ENCODE data around the gene HIPK1. TPM values are rescaled to one million over a fixed set of nuclear protein-coding genes. Genes with fewer than 3 reads are reported as not detected.

Gene HIPK1
- total and polyA plus RNA-seq, 7 donors = 13.8 to 57.1 (median 47.2) TPM

GRCh38 chr1:114024049-114024448 is 94.9 kb downstream of the HIPK1 start:
- intact Hi-C loops (cut with DNase I) = no loop called here
- Histone ChIP-seq H3K36me3 (no peaks in the 10 kb centered on the region), H3K27ac (no peak overlapping the region), H3K27me3 (no peaks in the 10 kb centered on the region), H3K4me3 (no peak overlapping the region), H3K9me3 (no peaks in the 10 kb centered on the region), H3K4me1 (no peaks in the 10 kb centered on the region)
- WGBS, 2 donors = 94 to 96% methylated on average over 6 of the region's 6 CpGs
- TF ChIP-seq POLR2A (IDR thresholded peaks at IDR 0.05) (no peak), CTCF (IDR thresholded peaks at IDR 0.05) (no peak), POLR2AphosphoS5 (IDR thresholded peaks at IDR 0.05) (no peak)
- DNase-seq = no peak

- Histone ChIP-seq H3K27ac (no peak overlapping the region), H3K27me3 (no peaks in the 10 kb centered on the region), H3K36me3 (no peaks in the 10 kb centered on the region), H3K9me3 (no peaks in the 10 kb centered on the region), H3K4me1 (no peaks in the 10 kb centered on the region), H3K4me3 (no peak overlapping the region)
- intact Hi-C loops (cut with DNase I) = no loop called here
- DNase-seq = no peak
- WGBS, 2 donors = 96 to 97% methylated on average over 5 of the region's 5 CpGs
- no peak for TF ChIP-seq POLR2AphosphoS5 (IDR thresholded peaks at IDR 0.05)
- no peak for TF ChIP-seq POLR2A (IDR thresholded peaks at IDR 0.05)
- no peak for TF ChIP-seq EP300 (IDR thresholded peaks at IDR 0.05)
- no peak for TF ChIP-seq CTCF (IDR thresholded peaks at IDR 0.05)
These were observed 96.7 kb downstream of the HIPK1 start for GRCh38 chr1:114025609-114026401.

GRCh38 chr1:114026797-114027196 is 97.7 kb downstream of the HIPK1 start:
- intact Hi-C loops (cut with DNase I) = no loop called here
- no peaks in the 10 kb centered on the region for H3K36me3 ChIP-seq
- H3K4me3 ChIP-seq = no peak overlapping the region
- H3K4me1 ChIP-seq = no peaks in the 10 kb centered on the region
- WGBS, 2 donors = 85 to 88% methylated on average over 6 of the region's 6 CpGs
- H3K9me3 ChIP-seq = no peaks in the 10 kb centered on the region
- no peak for DNase-seq
- no peak for TF ChIP-seq POLR2AphosphoS5 (IDR thresholded peaks at IDR 0.05)
- no peak for TF ChIP-seq POLR2A (IDR thresholded peaks at IDR 0.05)
- TF ChIP-seq CTCF (IDR thresholded peaks at IDR 0.05) = no peak
- TF ChIP-seq EP300 (IDR thresholded peaks at IDR 0.05) = no peak
- no peaks in the 10 kb centered on the region for H3K27me3 ChIP-seq
- H3K27ac ChIP-seq = no peak overlapping the region

Other genes starting within 250 kb of the HIPK1 start
- gene PHTF1, start 169.8 kb upstream of the HIPK1 start, total RNA-seq = 10 to 100 TPM; 11.9 to 22.7 (median 14.4) TPM
- 1 to 10 TPM; 2.4 to 8.7 (median 4.2) TPM for gene PHTF1, start 169.8 kb upstream of the HIPK1 start, polyA plus RNA-seq
- gene RSBN1, start 116.8 kb upstream of the HIPK1 start, total RNA-seq = 10 to 100 TPM; 15.5 to 33.9 (median 22.9) TPM
- 1 to 10 TPM; 5.4 to 8.3 (median 7.2) TPM for gene RSBN1, start 116.8 kb upstream of the HIPK1 start, polyA plus RNA-seq
- 1 to 10 TPM in 3 of 4 donors, under 1 TPM in 1; 0.71 to 2.4 (median 1.4) TPM for gene PTPN22, start 57.6 kb upstream of the HIPK1 start, total RNA-seq
- gene PTPN22, start 57.6 kb upstream of the HIPK1 start, polyA plus RNA-seq = 1 to 10 TPM; 1.8 to 4.4 (median 2.1) TPM
- gene BCL2L15, start 41.7 kb upstream of the HIPK1 start, total RNA-seq = under 1 TPM; under 0.01 to 0.49 (median 0.34) TPM
- gene BCL2L15, start 41.7 kb upstream of the HIPK1 start, polyA plus RNA-seq = 10 to 100 TPM; 63.1 to 87.9 (median 85.8) TPM
- 10 to 100 TPM in 2 of 4 donors, 1 to 10 TPM in 2; 6.2 to 15.5 (median 10.8) TPM for gene AP4B1, start 24.5 kb upstream of the HIPK1 start, total RNA-seq
- gene AP4B1, start 24.5 kb upstream of the HIPK1 start, polyA plus RNA-seq = 10 to 100 TPM in 1 of 3 donors, 1 to 10 TPM in 2; 4.8 to 21.3 (median 7.9) TPM
- 1 to 10 TPM; 4.3 to 4.9 (median 4.4) TPM for gene DCLRE1B, start 24.0 kb upstream of the HIPK1 start, total RNA-seq
- 1 to 10 TPM; 1.8 to 4.9 (median 2.4) TPM for gene DCLRE1B, start 24.0 kb upstream of the HIPK1 start, polyA plus RNA-seq
- 100 to 1,000 TPM in 3 of 4 donors, 10 to 100 TPM in 1; 94.0 to 149 (median 132) TPM for gene OLFML3, start 50.1 kb downstream of the HIPK1 start, total RNA-seq
- 10 to 100 TPM; 14.1 to 23.8 (median 21.0) TPM for gene OLFML3, start 50.1 kb downstream of the HIPK1 start, polyA plus RNA-seq
- 1 to 10 TPM in 1 of 4 donors, under 1 TPM in 2, not detected in 1; 0.36 to 1.9 (median 0.55) TPM for gene SYT6, start 224.5 kb downstream of the HIPK1 start, total RNA-seq
- under 1 TPM in 1 of 3 donors, not detected in 2; 0.32 TPM for gene SYT6, start 224.5 kb downstream of the HIPK1 start, polyA plus RNA-seq

Data from sigmoid colon (tissue), 7 donors.